ENCODE results near the gene CHRNB4.
"Not testable (repeated sequence)": the region's sequence is repeated elsewhere in the genome, so short reads cannot be mapped to it uniquely, and the experiment has no call there.

CHRNB4 gene

DNA sequence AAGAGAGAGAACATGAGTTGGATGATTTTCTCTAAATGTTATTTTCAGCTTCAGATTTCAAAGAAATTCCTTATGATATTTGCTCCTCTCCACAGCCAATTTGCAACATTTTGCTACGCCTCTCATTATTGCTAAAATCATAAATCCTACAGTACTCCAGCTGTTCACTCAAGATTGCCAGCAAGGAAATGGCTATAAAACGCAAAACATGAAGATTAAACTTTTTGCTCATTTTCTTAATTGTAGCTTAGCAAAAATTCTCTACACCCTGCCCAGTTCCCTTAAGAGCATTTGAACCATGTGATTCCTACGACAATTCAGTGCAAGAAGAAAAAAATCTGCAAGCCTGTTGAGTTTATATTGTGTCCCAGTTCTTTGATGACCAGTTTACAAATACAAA lies 27.0 kb downstream of the CHRNB4 start:
- DNase-seq, result no peak

DNA sequence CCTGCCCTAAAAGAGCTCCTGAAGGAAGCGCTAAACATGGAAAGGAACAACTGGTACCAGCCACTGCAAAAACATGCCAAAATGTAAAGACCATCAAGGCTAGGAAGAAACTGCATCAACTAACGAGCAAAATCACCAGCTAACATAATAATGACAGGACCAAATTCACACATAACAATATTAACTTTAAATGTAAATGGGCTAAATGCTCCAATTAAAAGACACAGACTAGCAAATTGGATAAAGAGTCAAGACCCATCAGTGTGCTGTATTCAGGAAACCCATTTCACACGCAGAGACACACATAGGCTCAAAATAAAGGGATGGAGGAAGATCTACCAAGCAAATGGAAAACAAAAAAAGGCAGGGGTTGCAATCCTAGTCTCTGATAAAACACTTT lies 31.5 kb downstream of the CHRNB4 start:
- DNase-seq, result not testable (repeated sequence)

DNA sequence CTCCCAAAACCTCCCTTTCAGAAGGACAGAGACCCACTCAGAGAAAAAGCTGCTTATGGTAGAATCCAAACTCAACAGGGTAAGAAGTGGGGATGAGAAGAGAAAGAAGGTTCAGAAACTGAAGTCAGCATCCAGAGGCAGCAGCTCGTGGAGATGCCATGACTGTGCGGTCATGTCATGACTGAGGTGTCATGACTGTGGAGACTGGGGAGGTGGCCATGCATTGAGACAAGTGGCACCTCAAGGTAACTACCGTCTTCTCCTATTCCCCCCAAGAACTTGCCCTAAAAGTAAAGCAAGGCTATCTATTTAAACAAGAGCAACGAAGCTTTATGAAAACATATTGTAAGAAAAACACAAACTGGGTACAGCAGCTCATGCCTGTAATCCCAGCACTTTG lies 35.3 kb downstream of the CHRNB4 start:
- no peak for DNase-seq

- DNase-seq, result no peak
Observed at GRCh38 chr15:78605201-78605600, 35.8 kb downstream of the CHRNB4 start.

DNA sequence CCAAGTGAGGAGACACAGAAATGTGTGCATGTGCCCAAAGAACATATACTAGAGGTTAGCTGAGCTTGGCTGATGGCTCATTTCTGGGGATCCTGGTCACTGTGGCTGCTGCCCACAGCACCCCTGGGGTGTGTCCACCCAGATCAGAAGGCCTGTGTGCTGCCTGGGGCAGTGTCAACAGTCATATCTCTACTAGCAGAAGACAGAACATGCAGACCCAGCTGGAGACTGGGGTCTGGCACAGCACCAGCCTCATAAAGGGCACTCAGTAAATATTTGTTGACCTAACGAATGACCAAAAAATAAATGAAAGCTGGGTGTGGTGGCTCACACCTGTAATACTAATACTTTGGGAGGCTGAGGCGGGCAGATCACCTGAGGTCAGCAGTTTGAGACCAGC lies 36.6 kb downstream of the CHRNB4 start:
- no peak for DNase-seq

DNA sequence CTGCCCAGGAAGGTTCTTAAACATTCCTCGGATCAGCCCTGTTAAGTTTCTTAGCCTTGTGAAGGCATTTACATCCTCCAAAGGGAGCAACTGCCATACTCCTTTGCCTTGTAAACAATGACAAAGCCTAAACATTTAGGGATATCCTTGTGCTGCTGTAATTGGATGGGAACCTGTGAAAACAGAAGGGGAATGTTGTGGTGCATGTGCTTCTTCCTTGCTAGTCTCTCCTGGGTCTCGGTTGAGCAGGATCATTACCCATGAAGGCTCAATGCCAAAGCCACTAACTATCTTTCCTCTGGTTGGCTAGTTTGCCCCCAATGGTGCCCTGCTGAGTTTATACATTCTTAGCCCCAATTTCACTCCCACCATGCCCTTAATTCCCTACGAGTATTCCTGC lies 37.5 kb downstream of the CHRNB4 start:
- DNase-seq, result no peak

DNA sequence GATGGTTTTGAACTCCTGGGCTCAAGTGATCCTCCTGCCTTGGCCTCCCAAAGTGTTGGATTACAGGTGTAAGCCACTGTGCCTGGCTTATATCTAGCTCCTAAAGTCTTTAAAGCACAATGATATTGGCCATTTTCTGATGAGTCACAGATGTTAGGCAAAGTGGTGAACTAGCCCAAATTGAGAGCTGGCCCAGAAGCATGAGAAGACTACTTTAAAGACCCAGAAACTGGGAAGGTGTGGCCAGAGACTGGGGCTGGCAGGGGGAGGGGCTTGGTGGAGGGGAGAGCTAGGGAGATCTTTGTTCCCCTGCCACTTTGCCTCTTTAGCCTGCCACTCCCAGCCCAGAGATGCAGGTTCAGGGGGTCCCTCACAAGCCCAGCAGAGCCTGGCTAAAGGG lies 41.8 kb downstream of the CHRNB4 start:
- DNase-seq, result no peak

GRCh38 chr15:78598348-78598747 lies 42.7 kb downstream of the CHRNB4 start:
- no peak for DNase-seq

GRCh38 chr15:78597583-78597982 lies 43.4 kb downstream of the CHRNB4 start:
- DNase-seq, result no peak

GRCh38 chr15:78574944-78575343 lies 66.1 kb downstream of the CHRNB4 start:
- no peak for DNase-seq
